Vagina (tissue), 2 donors: Measurements from ENCODE around the gene PIP5K1B. TPM values are rescaled to one million over a fixed set of nuclear protein-coding genes. Genes with fewer than 3 reads are reported as not detected.

Experiments used
- DNase-seq, 2 donors: peaks; one replicate each; pipeline ENCODE4 v3.0.0-alpha.2; 2017; ENCODE audit errors: extremely low spot score in 2 of 2
- H3K27ac ChIP-seq: fragments of 200-600 bp; sonication (generic); one replicate; pipeline ENCODE4 v1.5.1; 2019
- H3K27me3 ChIP-seq: fragments of 200-600 bp; sonication (generic); one replicate; pipeline ENCODE4 v1.5.1; 2019
- H3K36me3 ChIP-seq, 2 donors: fragments of 200-600 bp; sonication (generic); one replicate each; pipeline ENCODE4 v1.5.1; 2017 to 2019
- H3K4me1 ChIP-seq: fragments of 200-600 bp; sonication (generic); one replicate; pipeline ENCODE4 v1.5.1; 2019
- H3K4me3 ChIP-seq, 2 donors: fragments of 200-600 bp; sonication (generic); 1 replicate in 1 of 2; 2 replicates in 1 of 2; pipeline ENCODE4 v1.5.1; 2016 to 2019
- H3K9me3 ChIP-seq: fragments of 200-600 bp; sonication (generic); one replicate; pipeline ENCODE4 v1.5.1; 2019
- CTCF ChIP-seq, 3 experiments: fragments of 450-650 bp in 2 of 3; fragments of 200-600 bp in 1 of 3; sonication (generic) in 1 of 3; IDR thresholded peaks; one replicate each; pipeline ENCODE4 v1.5.1; 2017 to 2019; ENCODE audit warnings: antibody characterized with exemption in 3 of 3, mild to moderate bottlenecking in 2 of 3, moderate library complexity in 2 of 3
- POLR2A ChIP-seq, 2 donors: fragments of 450-650 bp; IDR thresholded peaks; one replicate each; pipeline ENCODE4 v1.6.1; 2017; ENCODE audit warnings: antibody characterized with exemption in 2 of 2, mild to moderate bottlenecking in 2 of 2, moderate library complexity in 2 of 2
- POLR2AphosphoS5 ChIP-seq, 2 donors: sonication (generic); formaldehyde crosslinking; IDR thresholded peaks; one replicate each; pipeline ENCODE4 v1.9.0; 2017; ENCODE audit warnings: antibody characterized with exemption in 2 of 2, mild to moderate bottlenecking in 2 of 2, low read depth in 1 of 2; ENCODE audit not compliant: insufficient read depth in 1 of 2
- intact Hi-C: fragments of 100-400 bp; cut with DNase I; formaldehyde crosslinking; loops from one replicate; pipeline ENCODE4 v1.15.1; 2023
- total RNA-seq: library from RNA; depleted of rRNA; stranded (reverse); fragments of >200 nt; gene quantifications from one replicate; pipeline ENCODE4 v1.2.3, GENCODE V29; 2016

The PIP5K1B gene
- total RNA-seq, 1 donor from 2014 or later: 2.9 TPM

DNA sequence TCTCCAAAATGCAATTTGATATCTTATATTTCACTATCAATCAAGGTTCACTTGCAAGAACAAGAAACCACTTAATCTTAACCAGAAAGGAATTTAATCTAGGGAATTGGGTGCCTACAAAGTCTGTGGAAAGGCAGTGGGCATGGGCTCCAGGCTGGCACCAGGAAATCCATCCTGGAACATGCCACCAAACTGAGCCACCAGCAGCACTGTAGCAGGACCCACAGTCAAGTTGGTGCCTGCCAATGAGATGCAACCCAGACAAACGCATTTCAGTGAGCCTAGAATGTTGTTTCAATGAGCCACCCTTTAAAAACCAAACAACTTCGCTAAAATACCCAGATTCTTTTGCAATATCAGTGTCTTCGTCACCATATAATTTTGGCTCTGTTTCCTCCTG, 237.8 kb downstream of the PIP5K1B start:
- intact Hi-C loops: no loop called here
- H3K36me3 ChIP-seq: no peaks in the 10 kb centered on the region
- H3K9me3 ChIP-seq: no peaks in the 10 kb centered on the region
- H3K27ac ChIP-seq: no peak overlapping the region
- H3K27me3 ChIP-seq: no peaks in the 10 kb centered on the region
- no peak overlapping the region for H3K4me3 ChIP-seq
- no peak for DNase-seq
- H3K4me1 ChIP-seq: no peaks in the 10 kb centered on the region
- TF ChIP-seq POLR2A (IDR thresholded peaks at IDR 0.05) (no peak), CTCF (IDR thresholded peaks at IDR 0.05) (no peak), POLR2AphosphoS5 (IDR thresholded peaks at IDR 0.05; ENCODE audit: insufficient read depth in 1 of 2, low read depth in 1 of 2) (no peak)

GRCh38 chr9:68947015-68947414, 242.0 kb downstream of the PIP5K1B start:
- no peak overlapping the region for H3K27ac ChIP-seq
- H3K27me3 ChIP-seq: no peaks in the 10 kb centered on the region
- TF ChIP-seq CTCF (IDR thresholded peaks at IDR 0.05) (no peak), POLR2AphosphoS5 (IDR thresholded peaks at IDR 0.05; ENCODE audit: insufficient read depth in 1 of 2, low read depth in 1 of 2) (no peak), POLR2A (IDR thresholded peaks at IDR 0.05) (no peak)
- H3K4me3 ChIP-seq: no peak overlapping the region
- H3K9me3 ChIP-seq: no peaks in the 10 kb centered on the region
- intact Hi-C loops: no loop called here
- no peak for DNase-seq
- H3K4me1 ChIP-seq: no peaks in the 10 kb centered on the region
- no peaks in the 10 kb centered on the region for H3K36me3 ChIP-seq

- intact Hi-C loops: no loop called here
These were observed 243.0 kb downstream of the PIP5K1B start for GRCh38 chr9:68947842-68948569.

GRCh38 chr9:68949271-68950000, 244.4 kb downstream of the PIP5K1B start:
- Histone ChIP-seq H3K36me3 (no peaks in the 10 kb centered on the region), H3K27ac (no peak overlapping the region), H3K9me3 (no peaks in the 10 kb centered on the region), H3K27me3 (no peaks in the 10 kb centered on the region), H3K4me1 (no peaks in the 10 kb centered on the region), H3K4me3 (no peak overlapping the region)
- DNase-seq: no peak
- intact Hi-C loops: no loop called here
- no peak for TF ChIP-seq CTCF (IDR thresholded peaks at IDR 0.05)
- TF ChIP-seq POLR2A (IDR thresholded peaks at IDR 0.05): no peak
- no peak for TF ChIP-seq POLR2AphosphoS5 (IDR thresholded peaks at IDR 0.05; ENCODE audit: insufficient read depth in 1 of 2, low read depth in 1 of 2)

More at GRCh38 chr9:68947842-68948569, 243.0 kb downstream of the PIP5K1B start:
- Histone ChIP-seq H3K4me3 (no peak overlapping the region), H3K36me3 (no peaks in the 10 kb centered on the region), H3K9me3 (no peaks in the 10 kb centered on the region), H3K27me3 (no peaks in the 10 kb centered on the region), H3K27ac (no peak overlapping the region), H3K4me1 (no peaks in the 10 kb centered on the region)
- DNase-seq: no peak
- TF ChIP-seq POLR2A (IDR thresholded peaks at IDR 0.05) (no peak), POLR2AphosphoS5 (IDR thresholded peaks at IDR 0.05; ENCODE audit: insufficient read depth in 1 of 2, low read depth in 1 of 2) (no peak), CTCF (IDR thresholded peaks at IDR 0.05) (no peak)

DNA sequence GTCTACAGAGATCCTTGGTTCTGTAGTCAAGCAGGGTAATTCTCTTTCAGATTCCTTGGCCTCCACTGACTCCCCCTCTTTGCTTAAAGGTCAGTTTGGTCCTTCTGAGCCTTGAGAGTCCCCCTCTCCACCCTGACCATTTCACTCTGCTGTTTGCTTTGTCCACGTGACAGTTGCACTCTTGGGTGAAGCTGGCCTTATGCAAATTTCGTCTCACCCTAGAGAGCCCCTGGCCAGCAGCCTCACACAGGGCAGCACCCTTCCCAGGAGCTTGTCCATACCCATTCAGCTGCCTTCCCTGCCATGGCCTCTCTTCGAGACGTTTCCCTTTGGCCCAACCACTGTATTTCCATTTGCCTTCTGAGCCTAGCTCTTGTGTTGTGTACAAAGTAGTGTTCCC, 245.1 kb downstream of the PIP5K1B start:
- Histone ChIP-seq H3K27ac (no peak overlapping the region), H3K9me3 (no peaks in the 10 kb centered on the region), H3K4me3 (no peak overlapping the region), H3K36me3 (no peaks in the 10 kb centered on the region), H3K4me1 (no peaks in the 10 kb centered on the region), H3K27me3 (no peaks in the 10 kb centered on the region)
- no peak for TF ChIP-seq CTCF (IDR thresholded peaks at IDR 0.05)
- no peak for TF ChIP-seq POLR2AphosphoS5 (IDR thresholded peaks at IDR 0.05; ENCODE audit: insufficient read depth in 1 of 2, low read depth in 1 of 2)
- no peak for TF ChIP-seq POLR2A (IDR thresholded peaks at IDR 0.05)
- intact Hi-C loops: no loop called here
- no peak for DNase-seq
